ENCODE results near the gene PTCH2.
A peak's percentile ranks its signal among the peaks of the same experiment; 100 is the strongest.
"Not testable (repeated sequence)": the region's sequence is repeated elsewhere in the genome, so short reads cannot be mapped to it uniquely, and the experiment has no call there.

Gene PTCH2

DNA sequence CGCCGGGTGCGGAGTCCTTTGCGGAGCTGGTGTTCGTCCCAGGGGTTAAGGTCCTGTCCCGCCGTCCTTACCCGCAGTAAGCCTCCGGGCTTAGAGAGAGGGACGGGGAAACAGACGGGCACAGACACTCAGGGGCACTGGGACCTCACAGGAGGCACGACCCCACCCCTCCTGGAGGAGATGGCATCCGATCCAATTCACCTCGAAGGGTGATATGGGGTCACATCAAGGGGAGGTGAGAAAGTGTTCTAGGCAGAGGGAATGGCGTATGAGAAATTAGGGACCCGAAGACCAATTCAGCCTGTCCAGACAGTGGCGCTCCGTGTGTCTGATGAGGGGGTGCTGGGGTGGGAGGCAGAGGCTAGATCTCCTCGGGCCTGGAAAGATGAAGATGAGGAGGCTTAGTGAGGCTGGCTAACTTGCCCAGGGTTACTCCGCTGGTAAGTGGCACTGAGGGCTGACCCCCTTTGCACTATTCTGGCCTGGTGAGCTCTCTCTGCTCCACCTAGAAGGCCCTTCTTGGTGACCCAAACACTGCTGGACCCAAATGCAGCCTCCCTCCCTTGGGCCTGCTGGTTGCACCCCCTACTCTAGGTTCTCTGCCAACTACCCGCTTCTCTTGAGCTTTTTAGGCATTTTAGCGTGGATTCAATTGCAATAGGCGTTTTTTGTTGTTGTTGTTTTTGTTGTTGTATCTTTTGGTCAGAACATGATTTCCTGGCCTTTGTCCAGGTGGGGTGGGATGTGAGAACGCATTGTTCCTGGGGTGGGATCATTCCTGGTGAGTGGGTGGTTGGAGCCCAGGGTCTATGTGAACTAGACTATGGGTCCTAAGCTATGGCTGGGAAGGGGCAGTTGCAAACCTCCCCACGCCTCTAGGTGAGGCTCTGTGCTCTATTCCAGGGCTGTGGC lies 22.5 kb downstream of the PTCH2 start:
- TF ChIP-seq, protein P1, sequence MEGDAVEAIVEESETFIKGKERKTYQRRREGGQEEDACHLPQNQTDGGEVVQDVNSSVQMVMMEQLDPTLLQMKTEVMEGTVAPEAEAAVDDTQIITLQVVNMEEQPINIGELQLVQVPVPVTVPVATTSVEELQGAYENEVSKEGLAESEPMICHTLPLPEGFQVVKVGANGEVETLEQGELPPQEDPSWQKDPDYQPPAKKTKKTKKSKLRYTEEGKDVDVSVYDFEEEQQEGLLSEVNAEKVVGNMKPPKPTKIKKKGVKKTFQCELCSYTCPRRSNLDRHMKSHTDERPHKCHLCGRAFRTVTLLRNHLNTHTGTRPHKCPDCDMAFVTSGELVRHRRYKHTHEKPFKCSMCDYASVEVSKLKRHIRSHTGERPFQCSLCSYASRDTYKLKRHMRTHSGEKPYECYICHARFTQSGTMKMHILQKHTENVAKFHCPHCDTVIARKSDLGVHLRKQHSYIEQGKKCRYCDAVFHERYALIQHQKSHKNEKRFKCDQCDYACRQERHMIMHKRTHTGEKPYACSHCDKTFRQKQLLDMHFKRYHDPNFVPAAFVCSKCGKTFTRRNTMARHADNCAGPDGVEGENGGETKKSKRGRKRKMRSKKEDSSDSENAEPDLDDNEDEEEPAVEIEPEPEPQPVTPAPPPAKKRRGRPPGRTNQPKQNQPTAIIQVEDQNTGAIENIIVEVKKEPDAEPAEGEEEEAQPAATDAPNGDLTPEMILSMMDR (IDR thresholded peaks at IDR 0.05; ENCODE audit: borderline replicate concordance, control extremely low read depth, extremely low read depth, insufficient read depth, missing control alignments) = no peak
- in situ Hi-C loops (cut with MboI; ENCODE audit: low sequenced_read_pairs, unreplicated experiment) = no loop called here
- DNase-seq (ENCODE audit: low spot score) = no peak

DNA sequence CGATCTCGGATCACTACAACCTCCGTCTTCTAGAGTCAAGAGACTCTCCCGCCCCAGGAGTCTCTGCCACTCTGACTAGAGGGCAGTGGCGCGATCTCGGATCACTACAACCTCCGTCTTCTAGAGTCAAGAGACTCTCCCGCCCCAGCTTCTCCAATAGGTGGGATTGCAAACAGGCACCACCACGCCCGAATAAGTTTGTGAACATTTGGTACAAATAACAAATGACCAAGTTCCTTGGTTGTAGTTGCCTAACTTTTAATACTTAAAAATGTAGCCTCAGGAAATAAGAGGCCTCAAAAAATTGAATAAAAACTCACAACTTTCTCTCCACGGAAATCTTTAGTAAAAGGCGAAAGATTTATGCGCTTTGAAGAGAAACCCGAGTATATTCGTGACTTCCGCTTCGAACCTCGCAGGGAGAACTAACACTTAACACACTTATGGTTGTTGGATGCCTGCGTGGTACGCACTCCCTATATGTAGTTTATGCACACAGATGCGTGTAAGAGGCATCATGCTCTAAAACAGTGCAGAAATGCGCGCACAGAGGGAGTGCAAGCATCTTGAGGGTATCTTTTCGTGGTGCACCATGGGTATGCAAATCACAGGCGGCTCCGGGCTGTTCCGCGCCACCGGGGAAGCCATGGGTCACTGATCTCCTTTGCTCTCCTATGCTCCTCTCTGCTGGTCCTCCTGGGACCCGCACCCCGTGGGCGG lies 23.3 kb downstream of the PTCH2 start:
- in situ Hi-C loops (cut with MboI; ENCODE audit: low sequenced_read_pairs, unreplicated experiment) = no loop called here
- TF ChIP-seq, protein P1 (IDR thresholded peaks at IDR 0.05; ENCODE audit: borderline replicate concordance, control extremely low read depth, extremely low read depth, insufficient read depth, missing control alignments) = peak; percentile 28
- DNase-seq (ENCODE audit: low spot score) = peak; percentile 92

DNA sequence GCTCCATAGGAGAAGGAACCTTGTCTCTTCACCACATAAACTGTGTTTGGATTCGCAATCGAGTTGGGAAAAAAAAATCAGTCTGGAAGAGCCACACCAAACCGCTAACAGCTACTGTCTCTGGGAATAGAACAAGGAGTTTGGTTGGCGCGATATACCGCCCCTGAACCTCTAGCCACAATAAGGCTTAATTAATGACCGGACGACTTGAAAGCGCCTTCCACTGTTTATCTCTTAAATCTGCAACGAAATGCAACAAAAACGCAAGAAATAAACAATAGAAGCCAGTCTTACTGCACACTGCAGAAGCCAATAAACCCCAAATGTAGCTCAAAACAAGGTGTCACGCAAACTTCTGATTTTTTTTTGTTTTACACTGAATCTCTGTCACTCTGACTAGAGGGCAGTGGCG lies 23.9 kb downstream of the PTCH2 start:
- DNase-seq (ENCODE audit: low spot score) = no peak
- in situ Hi-C loops (cut with MboI; ENCODE audit: low sequenced_read_pairs, unreplicated experiment) = no loop called here
- TF ChIP-seq, protein P1 (IDR thresholded peaks at IDR 0.05; ENCODE audit: borderline replicate concordance, control extremely low read depth, extremely low read depth, insufficient read depth, missing control alignments) = no peak

DNA sequence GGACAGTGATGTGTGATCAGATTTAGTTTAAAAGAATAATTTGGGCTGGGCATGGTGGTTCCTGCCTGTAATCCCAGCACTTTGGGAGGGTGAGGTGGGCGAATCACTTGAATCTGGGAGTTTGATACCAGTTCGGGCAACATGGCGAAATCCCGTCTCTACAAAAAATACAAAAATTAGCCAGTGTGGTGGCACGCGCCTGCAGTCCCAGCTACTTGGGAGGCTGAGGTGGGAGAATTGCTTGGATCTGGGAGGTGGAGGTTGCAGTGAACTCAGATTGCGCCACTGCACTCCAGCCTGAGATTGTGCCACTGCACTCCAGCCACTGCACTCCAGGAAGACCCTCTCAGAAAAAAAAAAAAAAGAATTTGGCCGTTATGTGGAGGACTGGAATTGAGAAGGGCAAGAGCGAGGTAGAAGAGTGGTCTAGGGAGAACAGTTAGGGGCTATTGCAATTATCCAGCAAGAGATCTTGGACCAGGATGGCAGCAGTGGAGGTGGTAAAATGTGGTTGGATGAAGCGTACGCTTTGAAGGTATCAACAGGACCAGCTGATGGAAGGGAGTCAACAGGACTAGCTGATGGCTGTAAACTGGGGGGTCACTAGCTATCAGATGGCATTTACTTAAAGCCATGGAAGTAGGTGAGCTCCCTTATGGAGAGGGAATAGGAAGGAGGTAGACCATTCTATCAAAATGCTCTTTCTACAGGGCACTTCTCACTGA lies 25.1 kb downstream of the PTCH2 start:
- in situ Hi-C loops (cut with MboI; ENCODE audit: low sequenced_read_pairs, unreplicated experiment) = no loop called here
- no peak for DNase-seq (ENCODE audit: low spot score)
- TF ChIP-seq, protein P1 (IDR thresholded peaks at IDR 0.05; ENCODE audit: borderline replicate concordance, control extremely low read depth, extremely low read depth, insufficient read depth, missing control alignments) = no peak

DNA sequence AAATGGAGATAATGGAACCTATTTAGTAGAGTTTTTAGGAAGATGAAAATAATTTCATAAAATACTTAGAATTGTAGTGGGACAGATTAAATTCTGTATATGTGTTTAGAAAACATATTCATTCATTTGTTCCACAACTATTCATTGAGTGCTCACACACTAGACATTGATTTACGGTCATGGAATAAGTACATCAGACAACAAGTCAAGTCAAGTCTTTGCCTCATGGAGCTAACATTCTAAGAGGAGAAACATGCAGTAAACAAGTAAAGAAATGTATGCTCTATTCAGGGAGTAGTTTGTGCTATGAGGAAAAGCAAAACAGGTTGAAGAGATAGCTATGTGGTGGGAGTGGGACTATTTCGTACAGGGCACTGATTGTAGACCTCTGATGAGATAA lies 25.7 kb downstream of the PTCH2 start:
- TF ChIP-seq, protein P1 (IDR thresholded peaks at IDR 0.05; ENCODE audit: borderline replicate concordance, control extremely low read depth, extremely low read depth, insufficient read depth, missing control alignments) = no peak
- in situ Hi-C loops (cut with MboI; ENCODE audit: low sequenced_read_pairs, unreplicated experiment) = no loop called here
- no peak for DNase-seq (ENCODE audit: low spot score)

DNA sequence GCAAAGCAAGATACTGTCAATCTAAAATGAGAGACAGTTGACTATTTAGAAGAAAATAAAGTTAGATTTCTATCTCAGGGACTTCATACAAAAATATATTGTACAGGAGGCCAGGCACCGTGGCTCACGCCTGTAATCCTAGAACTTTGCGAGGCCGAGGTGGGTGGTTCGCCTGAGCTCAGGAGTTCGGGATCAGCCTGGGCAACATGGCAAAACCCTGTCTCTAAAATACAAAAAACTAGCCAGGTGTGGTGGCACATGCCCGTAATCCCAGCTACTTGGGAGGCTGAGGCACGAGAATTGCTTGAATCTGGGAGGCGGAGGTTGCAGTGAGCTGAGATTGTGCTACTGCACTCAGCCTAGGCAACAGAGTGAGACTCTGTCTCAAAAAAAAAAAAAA lies 27.1 kb downstream of the PTCH2 start:
- in situ Hi-C loops (cut with MboI; ENCODE audit: low sequenced_read_pairs, unreplicated experiment); DNase-seq (ENCODE audit: low spot score): not testable (repeated sequence)

All from GM13976 (cell line).